ENCODE data around the gene POGLUT3. TPM values are rescaled to one million over a fixed set of nuclear protein-coding genes. Genes with fewer than 3 reads are reported as not detected.
A peak's percentile ranks its signal among the peaks of the same experiment; 100 is the strongest.

Gene POGLUT3
- total RNA-seq, 8 experiments from 2014 or later, result 1.6 to 26.1 (median 8.9) TPM

DNA sequence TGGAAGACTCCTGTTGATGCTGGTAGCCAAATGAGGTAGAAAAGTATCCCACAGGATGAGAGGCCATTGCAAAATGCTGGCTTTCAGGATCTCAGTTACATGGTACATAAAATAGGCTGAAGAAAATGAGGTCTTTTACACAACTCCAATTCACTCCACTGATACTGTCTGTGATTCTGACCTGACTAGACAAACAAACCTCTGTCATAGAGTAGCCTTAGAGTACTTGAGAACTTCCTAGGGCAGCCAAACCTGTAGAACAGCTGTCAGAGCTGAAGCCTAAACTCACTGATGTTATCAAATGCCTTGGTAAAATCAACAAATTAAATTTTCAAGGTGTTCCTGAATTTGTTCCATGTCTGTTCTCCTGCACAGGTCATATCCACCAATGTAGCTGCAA lies 26.2 kb upstream of the POGLUT3 start:
- Histone ChIP-seq H3K4me1 (replicated peaks in 1 of 2) (no peaks in the 10 kb centered on the region), H3K27ac (no peak overlapping the region), H3K4me3 (no peak overlapping the region)
- in situ Hi-C loops (cut with MboI; ENCODE audit: low pct_unique_long_range_greater_than_20kb in 2 of 9, low sequenced_read_pairs in 9 of 9, unreplicated experiment in 9 of 9), result no loop called here
- no peak for ATAC-seq (replicated peaks in 6 of 8)

DNA sequence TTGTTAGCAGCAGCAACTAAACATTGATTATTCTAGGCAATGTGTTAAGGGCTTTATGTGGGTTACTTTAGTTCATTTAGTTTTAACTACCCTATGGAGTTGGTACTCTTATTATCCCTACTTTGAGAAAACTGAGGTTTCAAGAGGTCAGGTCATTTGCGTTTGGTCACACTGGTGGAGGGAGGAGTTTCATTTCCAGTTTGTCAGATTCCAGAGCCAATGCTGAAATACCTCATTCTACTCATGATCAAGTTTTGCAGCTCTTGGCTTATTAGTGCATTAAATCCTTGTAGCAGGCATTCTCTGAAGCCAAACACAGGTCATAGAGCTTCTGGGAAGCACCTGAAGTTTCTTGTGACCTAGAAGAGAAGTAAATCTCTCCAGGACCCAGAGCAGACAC lies 24.1 kb upstream of the POGLUT3 start:
- Histone ChIP-seq H3K27ac (no peak overlapping the region), H3K4me3 (no peak overlapping the region), H3K4me1 (replicated peaks in 1 of 2) (no peaks in the 10 kb centered on the region)
- ATAC-seq (replicated peaks in 6 of 8), result no peak
- in situ Hi-C loops (cut with MboI; ENCODE audit: low pct_unique_long_range_greater_than_20kb in 2 of 9, low sequenced_read_pairs in 9 of 9, unreplicated experiment in 9 of 9), result no loop called here
- 60 to 100% (median 87%) methylated on average over 1 of the region's 1 CpG; no CpG with 5 or more reads in 4 of the 10 experiments for WGBS, 10 experiments

DNA sequence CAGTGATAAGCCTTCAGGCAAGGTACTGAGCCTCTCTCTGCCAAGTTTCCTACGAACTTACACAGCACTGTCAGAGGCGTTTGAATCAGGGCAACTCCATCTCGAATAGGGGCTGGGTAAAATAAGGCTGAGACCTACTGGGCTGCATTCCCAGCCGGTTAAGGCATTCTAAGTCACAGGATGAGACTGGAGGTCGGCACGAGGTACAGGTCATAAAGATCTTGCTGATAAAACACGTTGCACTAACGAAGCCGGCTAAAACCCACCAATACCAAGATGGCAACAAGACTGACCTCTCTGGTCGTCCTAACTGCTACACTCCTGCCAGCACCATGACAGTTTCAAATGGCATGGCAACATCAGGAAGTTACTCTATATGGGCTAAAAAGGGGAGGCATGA lies 20.4 kb upstream of the POGLUT3 start:
- no peak overlapping the region for H3K4me3 ChIP-seq
- WGBS, 10 experiments, result 60 to 100% (median 93%) methylated on average over 1 to 8 of the region's 10 CpGs; no CpG with 5 or more reads in 2 of the 10 experiments
- in situ Hi-C loops (cut with MboI; ENCODE audit: low pct_unique_long_range_greater_than_20kb in 2 of 9, low sequenced_read_pairs in 9 of 9, unreplicated experiment in 9 of 9), result no loop called here
- H3K27ac ChIP-seq, result no peak overlapping the region
- no peaks in the 10 kb centered on the region for H3K4me1 ChIP-seq (replicated peaks in 1 of 2)
- no peak for ATAC-seq (replicated peaks in 6 of 8)

DNA sequence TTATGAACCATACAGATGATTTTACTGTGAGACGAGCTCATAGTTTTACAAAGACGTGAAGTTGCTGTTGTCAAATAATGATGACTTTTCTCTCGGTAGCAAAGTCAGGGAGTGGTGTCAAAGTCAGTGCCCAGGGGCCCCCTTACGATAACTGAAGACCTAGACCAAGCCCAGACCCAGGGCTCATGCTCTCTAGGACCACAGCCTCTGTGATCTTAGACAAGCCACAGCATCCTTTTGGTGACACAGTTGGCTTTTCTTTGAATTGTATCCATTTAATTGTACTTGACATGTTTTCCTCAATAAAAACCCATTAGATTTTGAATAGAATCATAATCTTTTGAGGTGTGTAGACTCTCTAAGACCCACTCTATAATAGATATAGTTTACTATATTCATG lies 17.9 kb upstream of the POGLUT3 start:
- in situ Hi-C loops (cut with MboI; ENCODE audit: low pct_unique_long_range_greater_than_20kb in 2 of 9, low sequenced_read_pairs in 9 of 9, unreplicated experiment in 9 of 9), result no loop called here
- H3K4me1 ChIP-seq (replicated peaks in 1 of 2), result no peaks in the 10 kb centered on the region
- whole genome bisulfite sequencing, 10 experiments, result 86 to 100% (median 100%) methylated on average over 1 to 3 of the region's 4 CpGs; no CpG with 5 or more reads in 5 of the 10 experiments
- no peak overlapping the region for H3K27ac ChIP-seq
- no peak for ATAC-seq (replicated peaks in 6 of 8)
- H3K4me3 ChIP-seq, result no peak overlapping the region

DNA sequence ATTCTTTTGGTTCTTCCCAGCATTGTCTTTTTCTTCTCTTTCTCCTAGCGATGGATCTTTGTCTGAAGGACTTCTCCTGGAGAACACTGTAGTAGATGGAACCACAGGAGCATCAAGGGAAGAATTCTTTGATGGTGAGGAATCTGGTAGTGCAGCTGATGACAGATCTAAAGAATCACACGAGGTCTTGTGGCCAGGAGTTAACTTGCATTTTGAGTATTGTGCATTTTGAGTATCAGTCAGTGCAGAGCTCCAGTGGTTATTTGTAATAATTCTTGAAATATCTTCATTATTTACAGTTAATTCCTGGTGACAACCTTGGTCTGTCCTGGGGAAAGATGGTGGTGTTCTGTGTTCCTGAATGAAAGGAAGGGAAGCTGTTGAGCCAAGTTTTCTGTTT lies 14.5 kb upstream of the POGLUT3 start:
- 20 to 88% (median 60%) methylated on average over 1 to 2 of the region's 2 CpGs; no CpG with 5 or more reads in 4 of the 10 experiments for WGBS, 10 experiments
- no peak for ATAC-seq (replicated peaks in 6 of 8)
- in situ Hi-C loops (cut with MboI; ENCODE audit: low pct_unique_long_range_greater_than_20kb in 2 of 9, low sequenced_read_pairs in 9 of 9, unreplicated experiment in 9 of 9), result no loop called here
- no peak overlapping the region for H3K4me3 ChIP-seq
- no peaks in the 10 kb centered on the region for H3K4me1 ChIP-seq (replicated peaks in 1 of 2)
- H3K27ac ChIP-seq, result no peak overlapping the region

DNA sequence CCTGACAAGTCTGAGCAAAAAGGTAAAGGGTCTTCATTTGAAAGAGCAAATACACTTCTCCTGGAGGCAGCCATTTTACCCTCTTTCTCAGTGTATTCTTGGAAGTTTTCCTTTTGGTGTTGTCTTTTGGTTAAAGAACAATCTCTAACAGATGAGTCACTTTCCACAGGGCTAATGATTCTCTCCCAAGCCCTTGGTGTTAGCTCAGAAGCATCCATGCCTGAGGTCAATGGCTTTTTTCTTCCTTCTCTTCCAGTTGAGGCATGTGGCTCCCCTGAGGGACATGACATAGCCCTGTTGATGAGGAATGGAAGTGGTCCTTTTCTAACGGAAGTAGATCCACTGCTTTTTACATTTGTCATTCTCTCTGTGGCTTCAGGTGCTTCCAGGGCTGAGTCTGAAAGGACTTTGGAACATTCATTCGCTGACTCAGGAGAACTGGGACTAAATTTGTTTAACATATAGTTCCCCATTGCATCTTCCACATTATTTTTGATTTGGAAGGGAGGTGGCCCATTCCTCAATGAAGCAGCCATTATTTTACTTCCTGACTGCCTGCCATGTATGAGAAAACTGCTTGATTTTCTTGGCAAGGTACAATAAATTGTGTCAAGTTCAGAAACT lies 13.8 kb upstream of the POGLUT3 start:
- H3K4me3 ChIP-seq, result no peak overlapping the region
- no peaks in the 10 kb centered on the region for H3K4me1 ChIP-seq (replicated peaks in 1 of 2)
- WGBS, 10 experiments, result 50 to 100% (median 88%) methylated on average over 1 to 2 of the region's 2 CpGs; no CpG with 5 or more reads in 2 of the 10 experiments
- ATAC-seq (replicated peaks in 6 of 8), result no peak
- in situ Hi-C loops (cut with MboI; ENCODE audit: low pct_unique_long_range_greater_than_20kb in 2 of 9, low sequenced_read_pairs in 9 of 9, unreplicated experiment in 9 of 9), result no loop called here
- H3K27ac ChIP-seq, result no peak overlapping the region

DNA sequence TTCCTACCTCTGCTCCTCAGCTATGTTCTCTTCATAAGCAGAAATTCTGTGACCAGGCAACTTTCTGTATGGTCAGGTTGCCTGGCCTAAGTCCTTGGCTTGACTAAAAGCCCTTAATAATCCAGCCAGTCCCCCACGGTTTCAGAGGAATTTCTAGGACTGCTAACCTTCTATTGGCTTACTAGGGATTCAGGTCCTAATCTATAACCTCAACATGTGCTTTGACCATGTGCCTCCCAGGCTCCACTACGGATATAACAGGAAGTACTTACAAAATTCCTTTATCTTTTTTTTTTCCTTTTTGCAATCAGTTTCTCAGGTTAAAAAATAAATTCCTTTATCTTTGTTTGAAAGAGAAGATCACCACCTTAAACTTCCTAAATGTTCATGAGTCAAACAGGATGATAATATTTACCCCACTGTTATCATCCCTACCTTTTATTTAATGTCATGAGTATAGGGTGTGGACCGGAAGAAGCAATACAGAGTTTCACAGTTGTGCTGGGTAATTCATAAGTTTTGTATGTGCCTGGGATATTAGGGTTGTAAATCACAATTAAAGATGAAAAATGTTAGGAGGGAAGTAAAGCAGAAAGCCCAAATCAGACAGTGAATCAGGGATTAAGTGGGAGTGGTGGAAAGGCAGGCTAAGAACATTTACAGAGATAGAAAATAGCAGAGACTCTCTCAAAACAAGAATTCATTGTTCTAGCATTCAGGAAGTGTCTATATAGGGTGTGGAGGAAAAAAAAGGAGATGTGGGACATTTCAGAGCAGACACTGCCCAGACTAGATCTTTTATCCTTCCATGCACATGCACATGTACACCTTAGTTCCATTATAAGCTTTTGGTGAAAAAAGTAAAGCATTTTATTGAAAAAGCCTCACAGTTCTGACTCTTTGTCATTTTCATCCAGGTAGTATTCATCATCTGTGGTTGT lies 10.7 kb upstream of the POGLUT3 start:
- H3K27ac ChIP-seq, result no peak overlapping the region
- peak in 1 of 8 experiments; percentile 18 for ATAC-seq (replicated peaks in 6 of 8)
- H3K4me3 ChIP-seq, result no peak overlapping the region
- in situ Hi-C loops (cut with MboI; ENCODE audit: low pct_unique_long_range_greater_than_20kb in 2 of 9, low sequenced_read_pairs in 9 of 9, unreplicated experiment in 9 of 9), result no loop called here
- WGBS, 10 experiments, result 20 to 100% (median 80%) methylated on average over 1 to 3 of the region's 3 CpGs; no CpG with 5 or more reads in 1 of the 10 experiments
- no peaks in the 10 kb centered on the region for H3K4me1 ChIP-seq (replicated peaks in 1 of 2)

DNA sequence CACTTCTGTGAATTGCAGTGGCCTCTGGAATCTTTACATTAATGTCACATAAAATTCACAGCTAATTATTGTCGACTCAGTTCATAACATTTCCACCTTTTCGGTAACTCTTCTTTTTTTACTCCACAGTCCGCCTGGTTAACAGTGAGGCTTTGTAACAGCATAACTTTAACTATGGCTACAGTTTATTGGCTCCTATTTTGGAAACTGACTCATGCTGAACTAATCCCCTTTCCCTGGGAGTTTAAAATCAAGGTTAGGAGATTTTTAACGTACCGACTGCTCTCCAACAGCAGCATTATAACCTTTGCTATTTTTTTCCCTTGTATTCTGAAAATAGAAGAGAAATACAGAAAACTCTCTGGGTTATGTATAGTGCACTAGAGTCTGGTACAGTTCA lies 3.2 kb upstream of the POGLUT3 start:
- ATAC-seq (replicated peaks in 6 of 8), result no peak
- H3K27ac ChIP-seq, result no peak overlapping the region
- in situ Hi-C loops (cut with MboI; ENCODE audit: low pct_unique_long_range_greater_than_20kb in 2 of 9, low sequenced_read_pairs in 9 of 9, unreplicated experiment in 9 of 9), result no loop called here
- peaks cover 0 to 3% of the 10 kb centered on the region in 2 donors for H3K4me1 ChIP-seq (replicated peaks in 1 of 2)
- WGBS, 10 experiments, result 7 to 100% (median 85%) methylated on average over 1 to 5 of the region's 5 CpGs; no CpG with 5 or more reads in 1 of the 10 experiments
- H3K4me3 ChIP-seq, result no peak overlapping the region

DNA sequence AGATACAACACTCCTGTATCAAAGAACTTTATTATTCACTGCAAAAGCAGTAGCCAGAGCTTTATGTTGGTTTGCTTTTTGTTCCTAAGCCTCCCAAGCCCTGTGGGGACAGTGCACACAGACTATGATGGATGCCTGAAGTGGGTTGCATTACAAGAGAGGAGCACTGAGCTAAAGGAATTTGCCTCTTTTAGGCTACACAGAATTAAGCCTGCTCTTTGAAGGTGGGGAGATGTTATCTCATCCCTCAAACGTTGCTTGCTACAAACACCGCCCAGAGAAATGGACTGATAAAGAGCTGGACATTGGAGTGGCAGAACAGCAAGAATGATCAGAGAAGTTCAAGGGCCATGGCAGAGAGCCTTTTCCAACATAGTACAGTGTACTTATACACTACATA lies 2.5 kb upstream of the POGLUT3 start:
- Histone ChIP-seq H3K4me3 (no peak overlapping the region), H3K4me1 (replicated peaks in 1 of 2) (peaks cover 0 to 3% of the 10 kb centered on the region in 2 donors), H3K27ac (no peak overlapping the region)
- in situ Hi-C loops (cut with MboI; ENCODE audit: low pct_unique_long_range_greater_than_20kb in 2 of 9, low sequenced_read_pairs in 9 of 9, unreplicated experiment in 9 of 9), result no loop called here
- 25 to 100% (median 57%) methylated on average over 1 to 2 of the region's 2 CpGs; no CpG with 5 or more reads in 3 of the 10 experiments for WGBS, 10 experiments
- no peak for ATAC-seq (replicated peaks in 6 of 8)

DNA sequence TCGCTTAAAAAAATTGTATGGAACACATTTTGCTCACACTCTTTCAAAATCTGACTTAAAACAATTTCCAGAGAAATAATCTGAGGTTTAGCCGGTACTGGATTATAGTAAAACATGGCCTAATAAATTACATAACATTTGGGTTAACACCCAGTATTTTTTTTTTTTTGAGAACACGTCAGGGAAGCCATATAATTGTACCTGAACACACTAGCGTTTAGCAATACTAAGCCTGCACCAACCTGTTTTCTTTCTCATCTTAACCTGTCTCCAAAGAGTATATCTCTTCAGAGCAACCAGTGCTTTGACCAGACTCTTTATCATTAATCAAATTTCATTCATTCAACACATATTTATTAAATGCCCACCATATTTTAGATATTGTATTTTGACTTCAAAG lies 2.0 kb upstream of the POGLUT3 start:
- H3K27ac ChIP-seq, result no peak overlapping the region

DNA sequence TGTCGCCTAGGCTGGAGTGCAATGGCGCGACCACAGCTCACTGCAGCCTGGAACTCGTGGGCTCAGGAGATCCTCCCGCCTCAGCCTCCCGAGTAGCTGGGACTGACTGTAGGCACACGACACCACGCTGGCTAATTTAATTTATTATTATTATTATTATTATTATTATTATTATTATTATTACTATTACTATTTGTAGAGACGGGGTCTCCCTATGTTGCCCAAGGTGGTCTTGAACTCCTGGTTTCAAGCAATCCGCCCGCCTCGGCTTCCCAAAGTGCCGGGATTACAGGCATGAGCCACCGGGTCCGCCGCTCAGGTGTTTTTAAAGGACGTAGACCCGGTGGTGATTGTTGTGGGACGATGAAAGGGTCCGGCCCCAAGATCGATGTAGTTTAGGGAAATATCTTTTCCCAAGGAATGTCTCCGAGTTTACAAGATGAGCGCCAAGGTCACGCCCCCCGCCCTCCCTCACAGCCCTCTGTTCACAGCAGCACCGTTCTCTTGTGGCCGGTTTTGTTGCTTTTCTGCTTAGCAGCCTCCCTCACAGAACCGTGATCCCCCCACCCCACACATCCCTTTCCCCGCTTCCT lies 728 bp upstream of the POGLUT3 start:
- Histone ChIP-seq H3K27ac (no peak overlapping the region), H3K4me3 (peak overlapping the region in 4 of 5 donors; percentile 41 to 50 (median 45)), H3K4me1 (replicated peaks in 1 of 2) (peaks cover 0 to 3% of the 10 kb centered on the region in 2 donors)
- no peak for ATAC-seq (replicated peaks in 6 of 8)
- in situ Hi-C loops (cut with MboI; ENCODE audit: low pct_unique_long_range_greater_than_20kb in 2 of 9, low sequenced_read_pairs in 9 of 9, unreplicated experiment in 9 of 9), result no loop called here
- 24 to 98% (median 85%) methylated on average over 4 to 14 of the region's 29 CpGs; no CpG with 5 or more reads in 1 of the 10 experiments for WGBS, 10 experiments

More for the DNA sequence above, 2.0 kb upstream of the POGLUT3 start:
- no peak for ATAC-seq (replicated peaks in 6 of 8)
- in situ Hi-C loops (cut with MboI; ENCODE audit: low pct_unique_long_range_greater_than_20kb in 2 of 9, low sequenced_read_pairs in 9 of 9, unreplicated experiment in 9 of 9), result no loop called here
- Histone ChIP-seq H3K4me3 (no peak overlapping the region), H3K4me1 (replicated peaks in 1 of 2) (peaks cover 0 to 3% of the 10 kb centered on the region in 2 donors)
- 66 to 100% (median 92%) methylated on average over 2 to 4 of the region's 4 CpGs for whole genome bisulfite sequencing, 10 experiments

DNA sequence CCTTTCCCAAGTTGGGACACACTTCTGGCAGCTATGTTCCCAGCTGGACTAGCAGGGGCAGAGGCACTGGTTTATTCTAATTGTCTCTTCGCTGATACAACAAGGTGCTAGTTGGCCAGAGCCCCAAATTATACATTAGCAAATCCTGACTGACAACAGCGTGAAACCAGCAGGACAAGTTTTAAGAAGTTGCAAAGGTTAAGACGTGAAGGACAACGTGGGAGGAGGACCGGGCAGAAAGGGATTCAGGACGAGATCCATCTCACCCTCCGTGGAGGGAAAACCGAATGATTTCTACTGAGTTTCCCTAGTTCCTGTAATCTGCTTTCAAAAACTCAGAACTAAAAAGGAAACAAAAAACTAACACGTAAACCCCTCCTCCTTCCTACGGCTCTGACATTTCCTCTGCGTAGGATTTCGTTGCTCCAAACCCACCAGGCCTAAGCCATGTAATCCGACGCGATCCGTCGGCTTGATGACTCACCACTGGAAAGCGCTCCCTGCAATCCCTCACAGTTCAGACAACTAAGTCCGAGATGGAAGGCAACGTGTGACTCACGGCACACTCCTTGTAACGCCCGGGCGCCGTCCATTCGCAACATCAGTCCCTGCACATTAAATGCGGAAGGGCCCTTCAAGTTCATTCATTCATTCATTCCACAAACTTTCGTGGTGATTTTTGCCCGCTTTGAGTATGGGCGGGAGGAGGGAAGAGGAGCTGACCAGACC lies 703 bp downstream of the POGLUT3 start:
- Histone ChIP-seq H3K4me1 (replicated peaks in 1 of 2) (peaks cover 0 to 3% of the 10 kb centered on the region in 2 donors), H3K27ac (peak overlapping the region; percentile 4 to 43), H3K4me3 (peak overlapping the region; percentile 38 to 50 (median 41))
- WGBS, 10 experiments, result 0 to 25% (median 12%) methylated on average over 4 to 21 of the region's 30 CpGs; no CpG with 5 or more reads in 1 of the 10 experiments
- peak; percentile 93 to 96 (median 94) for ATAC-seq (replicated peaks in 6 of 8)
- in situ Hi-C loops (cut with MboI; ENCODE audit: low pct_unique_long_range_greater_than_20kb in 2 of 9, low sequenced_read_pairs in 9 of 9, unreplicated experiment in 9 of 9), result no loop called here
